Stomach (tissue), 9 donors: ENCODE data around the gene VIPR2. TPM values are rescaled to one million over a fixed set of nuclear protein-coding genes. Genes with fewer than 3 reads are reported as not detected.

ENCODE experiments used
- DNase-seq, 2 donors: peaks; one replicate each; pipeline versions ENCODE4 v3.0.0 to v3.0.0-alpha.2; 2013 to 2019
- H3K27ac ChIP-seq, 5 donors: fragments of 200-600 bp in 4 of 5; sonication (generic) in 4 of 5; one replicate each; pipeline ENCODE4 v1.5.1; 2013 to 2019; ENCODE audit warnings: mild to moderate bottlenecking in 1 of 5, moderate library complexity in 1 of 5
- H3K27me3 ChIP-seq, 3 donors: fragments of 200-600 bp; sonication (generic); one replicate each; pipeline ENCODE4 v1.5.1; 2017 to 2019; ENCODE audit warnings: mixed run types in 1 of 3
- H3K36me3 ChIP-seq, 4 donors: fragments of 200-600 bp; sonication (generic); 1 replicate in 3 of 4; 2 replicates in 1 of 4; pipeline ENCODE4 v1.5.1; 2016 to 2019
- H3K4me1 ChIP-seq, 4 donors: fragments of 200-600 bp; sonication (generic); one replicate each; pipeline ENCODE4 v1.5.1; 2016 to 2019
- H3K4me3 ChIP-seq, 4 donors: fragments of 200-600 bp; sonication (generic) in 3 of 4; one replicate each; pipeline ENCODE4 v1.5.1; 2016 to 2019; ENCODE audit warnings: mild to moderate bottlenecking in 1 of 4
- H3K9me3 ChIP-seq, 4 donors: fragments of 200-600 bp; sonication (generic); one replicate each; pipeline ENCODE4 v1.5.1; 2016 to 2019
- CTCF ChIP-seq, 7 experiments: fragments of 450-650 bp in 4 of 7; fragments of 200-600 bp in 3 of 7; sonication (generic) in 3 of 7; IDR thresholded peaks; one replicate each; pipeline ENCODE4 v1.5.1; 2016 to 2019; ENCODE audit warnings: antibody characterized with exemption in 7 of 7, control low read depth in 2 of 7, mild to moderate bottlenecking in 1 of 7
- EP300 ChIP-seq: sonication (generic); formaldehyde crosslinking; IDR thresholded peaks from one replicate; pipeline ENCODE4 v1.6.1; 2017; ENCODE audit warnings: antibody characterized with exemption
- POLR2A ChIP-seq, 4 donors: fragments of 450-650 bp; IDR thresholded peaks; one replicate each; pipeline ENCODE4 v1.6.1; 2016; ENCODE audit warnings: antibody characterized with exemption in 4 of 4, control low read depth in 2 of 4, mild to moderate bottlenecking in 1 of 4, moderate library complexity in 1 of 4
- POLR2AphosphoS5 ChIP-seq, 3 donors: sonication (generic); formaldehyde crosslinking; IDR thresholded peaks; one replicate each; pipeline ENCODE4 v1.6.1; 2016; ENCODE audit warnings: antibody characterized with exemption in 3 of 3
- WGBS, 5 donors: extraction: QIAGEN DNeasy Blood & Tissue Kit in 3 of 5; methylation state at CpG; one replicate each; pipeline versions ENCODE4 v1.1.5 to v1.1.7; 2013 to 2018; 5-methylcytosine and 5-hydroxymethylcytosine counted together
- intact Hi-C: fragments of 100-400 bp; cut with DNase I; formaldehyde crosslinking; loops from one replicate; pipeline ENCODE4 v1.15.1; 2023; ENCODE audit warnings: low total_unique reads
- polyA plus RNA-seq, 3 donors: library from polyadenylated mRNA; stranded (reverse); fragments of 200-250 nt; gene quantifications; one replicate each; pipeline ENCODE4 v1.2.3, GENCODE V29; 2013
- total RNA-seq, 5 donors: library from RNA; depleted of rRNA; stranded (reverse); fragments of >200 nt; gene quantifications; one replicate each; pipeline versions ENCODE4 v1.1.0 to v1.2.3, GENCODE V29; 2014 to 2016
- donor health status: healthy with polysubstance abuse.
- donor health status: Bipolar disorder and iron deficiency.
- donor health status: healthy.

Gene VIPR2
- total and polyA plus RNA-seq, 8 donors = 1.2 to 25.4 (median 4.6) TPM

GRCh38 chr7:159060440-159060839, 84.2 kb downstream of the VIPR2 start:
- WGBS, 5 donors = 84 to 94% (median 91%) methylated on average over 2 of the region's 2 CpGs
- Histone ChIP-seq H3K4me1 (peaks cover 0 to 4% (median 0%) of the 10 kb centered on the region in 4 donors), H3K9me3 (peaks cover 0 to 7% (median 2%) of the 10 kb centered on the region in 4 donors), H3K27ac (no peak overlapping the region), H3K27me3 (peaks cover 0 to 8% (median 6%) of the 10 kb centered on the region in 3 donors), H3K4me3 (no peak overlapping the region), H3K36me3 (peaks cover 0 to 6% (median 3%) of the 10 kb centered on the region in 4 donors)
- DNase-seq = no peak
- intact Hi-C loops = no loop called here
- no peak for TF ChIP-seq EP300
- TF ChIP-seq POLR2AphosphoS5 (IDR thresholded peaks at IDR 0.05) = no peak
- no peak for TF ChIP-seq POLR2A (IDR thresholded peaks at IDR 0.05)
- TF ChIP-seq CTCF (IDR thresholded peaks at IDR 0.05) = no peak

GRCh38 chr7:159059629-159060028, 85.0 kb downstream of the VIPR2 start:
- H3K4me1 ChIP-seq = no peaks in the 10 kb centered on the region
- TF ChIP-seq POLR2AphosphoS5 (IDR thresholded peaks at IDR 0.05) (no peak), POLR2A (IDR thresholded peaks at IDR 0.05) (no peak), CTCF (IDR thresholded peaks at IDR 0.05) (no peak), EP300 (no peak)
- H3K9me3 ChIP-seq = peaks cover 0 to 7% (median 2%) of the 10 kb centered on the region in 4 donors
- no peak for DNase-seq
- H3K27ac ChIP-seq = no peak overlapping the region
- no peak overlapping the region for H3K4me3 ChIP-seq
- 86 to 94% (median 90%) methylated on average over 2 to 3 of the region's 3 CpGs for WGBS, 5 donors
- peaks cover 0 to 8% (median 6%) of the 10 kb centered on the region in 3 donors for H3K27me3 ChIP-seq
- peaks cover 0 to 13% (median 3%) of the 10 kb centered on the region in 4 donors for H3K36me3 ChIP-seq
- intact Hi-C loops = no loop called here

GRCh38 chr7:159057647-159058046, 87.0 kb downstream of the VIPR2 start:
- Histone ChIP-seq H3K9me3 (peaks cover 0 to 7% (median 2%) of the 10 kb centered on the region in 4 donors), H3K4me3 (no peak overlapping the region), H3K36me3 (peaks cover 0 to 13% (median 3%) of the 10 kb centered on the region in 4 donors), H3K27ac (no peak overlapping the region), H3K27me3 (peaks cover 0 to 8% (median 6%) of the 10 kb centered on the region in 3 donors), H3K4me1 (no peaks in the 10 kb centered on the region)
- no peak for TF ChIP-seq EP300
- TF ChIP-seq POLR2AphosphoS5 (IDR thresholded peaks at IDR 0.05) = no peak
- TF ChIP-seq POLR2A (IDR thresholded peaks at IDR 0.05) = no peak
- TF ChIP-seq CTCF (IDR thresholded peaks at IDR 0.05) = no peak
- no peak for DNase-seq
- 74 to 94% (median 91%) methylated on average over 4 of the region's 4 CpGs for WGBS, 5 donors
- intact Hi-C loops = no loop called here

GRCh38 chr7:159056737-159057136, 87.9 kb downstream of the VIPR2 start:
- DNase-seq = no peak
- Histone ChIP-seq H3K4me1 (no peaks in the 10 kb centered on the region), H3K9me3 (peaks cover 0 to 7% (median 2%) of the 10 kb centered on the region in 4 donors), H3K4me3 (no peak overlapping the region), H3K27me3 (peaks cover 0 to 4% (median 4%) of the 10 kb centered on the region in 3 donors), H3K36me3 (peaks cover 0 to 13% (median 1%) of the 10 kb centered on the region in 4 donors), H3K27ac (no peak overlapping the region)
- TF ChIP-seq POLR2A (IDR thresholded peaks at IDR 0.05) (no peak), EP300 (no peak), CTCF (IDR thresholded peaks at IDR 0.05) (no peak), POLR2AphosphoS5 (IDR thresholded peaks at IDR 0.05) (no peak)
- intact Hi-C loops = no loop called here
- WGBS, 5 donors = 69 to 74% (median 73%) methylated on average over 5 of the region's 5 CpGs
